DMS153 treated with DMSO at 0.1 percent for 48 hours (cell line): Measurements from ENCODE around the gene TRAF6.

Experiments used
- DNase-seq: peaks from one replicate; lab custom pipeline; 2025; ENCODE audit not compliant: unreplicated experiment; lab: John Stamatoyannopoulos, UW

Gene TRAF6

DNA sequence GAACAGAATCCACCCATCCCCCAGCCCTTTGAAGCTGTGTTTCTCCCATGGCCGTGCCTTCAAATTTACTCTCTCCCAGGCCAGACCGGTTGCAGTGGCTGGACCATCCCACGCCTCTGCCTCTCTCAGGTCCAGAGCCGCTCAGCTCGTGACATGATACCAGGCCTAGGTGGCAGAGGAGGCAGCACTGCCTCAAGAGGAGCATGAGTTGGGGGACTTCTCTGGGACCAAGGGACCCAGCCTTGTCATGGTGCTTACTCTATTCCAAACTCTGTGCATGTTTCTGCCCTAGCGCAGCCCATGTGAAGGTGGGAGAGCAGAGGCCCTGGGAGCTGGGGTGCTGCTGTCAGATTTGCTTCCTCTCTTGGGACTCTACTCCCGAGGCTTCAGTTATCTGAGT, 51.0 kb downstream of the TRAF6 start:
- no peak for DNase-seq

DNA sequence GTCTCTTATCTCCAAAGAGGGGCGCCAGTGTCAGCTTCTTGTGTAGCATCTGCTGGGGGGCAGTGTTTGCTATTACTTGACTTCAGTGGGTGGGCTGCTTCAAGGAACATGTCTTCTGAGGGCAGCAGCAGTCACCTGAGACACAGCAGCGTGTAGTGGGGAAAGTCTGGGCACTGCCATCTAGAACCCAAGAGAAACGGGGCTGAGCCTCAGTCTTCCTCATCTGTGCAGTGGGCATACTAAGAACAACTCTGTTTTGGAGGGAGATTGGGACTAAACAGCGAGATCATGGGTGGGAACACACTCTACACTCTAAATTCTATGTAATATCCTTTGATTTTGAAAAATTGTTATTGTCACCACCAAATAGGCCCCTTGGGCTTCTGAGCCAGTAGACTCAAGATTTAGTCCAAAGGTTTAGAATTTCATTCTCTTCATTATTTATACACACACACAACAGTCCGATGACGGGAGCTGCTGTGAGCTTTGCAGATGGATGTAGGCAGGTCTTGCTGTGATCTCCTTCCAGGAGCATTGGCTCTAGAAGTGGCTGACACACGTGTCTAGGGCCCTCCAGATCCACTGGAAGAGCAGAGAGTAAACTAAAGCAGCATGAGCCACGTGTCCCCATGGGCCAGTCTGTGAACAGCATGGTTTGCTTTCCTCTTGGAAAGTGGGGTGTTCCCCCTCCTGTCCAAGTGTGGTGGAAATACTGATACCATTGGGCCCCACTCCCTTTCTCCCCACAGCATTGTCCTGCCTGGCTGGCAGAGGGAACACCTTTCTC, 51.8 kb downstream of the TRAF6 start:
- no peak for DNase-seq

- DNase-seq: no peak
Measured at GRCh38 chr11:36456156-36456555, 53.9 kb downstream of the TRAF6 start.

- no peak for DNase-seq
Measured at GRCh38 chr11:36455658-36456111, 54.4 kb downstream of the TRAF6 start.

- DNase-seq: no peak
Measured at GRCh38 chr11:36454941-36455631, 55.0 kb downstream of the TRAF6 start.

- DNase-seq: no peak
Measured at GRCh38 chr11:36454551-36454940, 55.5 kb downstream of the TRAF6 start.

GRCh38 chr11:36453678-36454077, 56.4 kb downstream of the TRAF6 start:
- DNase-seq: no peak

DNA sequence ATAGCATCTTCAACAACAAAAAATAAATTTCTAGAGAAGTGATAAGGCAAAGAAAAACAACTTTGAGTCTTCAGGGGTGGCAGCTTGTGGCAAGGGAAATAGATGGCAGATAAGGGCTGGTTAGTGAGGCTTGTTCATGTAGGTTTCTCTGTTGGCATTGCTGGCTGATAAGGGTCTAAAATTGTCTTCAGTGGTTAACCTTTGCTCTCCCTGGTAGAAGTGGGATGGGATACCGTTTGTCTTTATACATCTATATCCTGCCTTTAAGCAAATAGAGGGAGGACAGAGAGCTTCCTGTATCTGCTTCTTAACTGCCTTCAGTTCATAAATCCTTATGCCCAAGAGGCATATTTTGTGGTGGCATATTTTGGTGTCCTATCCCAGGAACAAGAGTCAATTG, 57.1 kb downstream of the TRAF6 start:
- no peak for DNase-seq

- DNase-seq: no peak
Measured at GRCh38 chr11:36452236-36452940, 57.7 kb downstream of the TRAF6 start.

DNA sequence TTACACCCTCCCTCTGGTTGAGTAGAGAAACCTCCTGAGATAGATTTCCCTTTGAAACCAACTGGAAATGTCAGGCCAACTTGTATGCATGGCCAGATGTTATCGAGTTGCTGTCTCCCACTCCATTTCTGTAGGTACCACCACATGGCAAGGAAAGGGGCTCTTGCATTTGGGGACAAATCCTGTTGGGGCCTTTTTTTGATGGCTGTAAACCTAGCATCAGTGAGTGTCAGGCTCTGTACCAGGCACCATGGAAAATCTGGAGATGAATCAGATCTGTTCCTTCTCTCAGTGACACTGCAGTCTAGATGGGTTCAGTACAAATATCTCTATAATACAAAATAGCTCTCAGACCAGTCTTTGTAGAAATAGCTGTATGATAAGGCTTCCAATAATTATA, 58.4 kb downstream of the TRAF6 start:
- no peak for DNase-seq

GRCh38 chr11:36451045-36451444, 59.0 kb downstream of the TRAF6 start:
- no peak for DNase-seq

DNA sequence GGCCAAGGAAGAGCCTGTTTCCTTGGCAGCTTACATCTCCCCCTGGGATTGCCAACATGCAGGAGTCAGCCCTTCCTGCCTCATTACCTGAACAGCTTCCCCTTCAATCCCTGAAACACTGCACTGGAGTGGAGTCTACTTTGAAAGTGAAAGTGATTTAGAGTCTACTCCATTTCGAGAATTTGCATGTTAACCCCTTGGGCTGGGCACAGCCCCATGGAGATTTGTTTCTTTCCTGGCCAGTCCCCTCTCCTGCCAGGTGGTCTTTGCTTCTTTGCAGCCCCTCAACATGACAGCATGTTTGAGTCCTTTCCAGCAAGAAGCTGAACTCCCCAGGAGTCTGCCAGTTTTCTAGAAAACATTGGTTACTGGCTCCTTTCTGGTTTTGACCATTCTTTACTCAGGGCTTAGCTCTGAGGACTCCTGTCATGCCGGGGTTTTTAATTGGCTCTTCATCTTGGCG, 59.9 kb downstream of the TRAF6 start:
- DNase-seq: no peak

- DNase-seq: no peak
Measured at GRCh38 chr11:36449561-36450096, 60.4 kb downstream of the TRAF6 start.

DNA sequence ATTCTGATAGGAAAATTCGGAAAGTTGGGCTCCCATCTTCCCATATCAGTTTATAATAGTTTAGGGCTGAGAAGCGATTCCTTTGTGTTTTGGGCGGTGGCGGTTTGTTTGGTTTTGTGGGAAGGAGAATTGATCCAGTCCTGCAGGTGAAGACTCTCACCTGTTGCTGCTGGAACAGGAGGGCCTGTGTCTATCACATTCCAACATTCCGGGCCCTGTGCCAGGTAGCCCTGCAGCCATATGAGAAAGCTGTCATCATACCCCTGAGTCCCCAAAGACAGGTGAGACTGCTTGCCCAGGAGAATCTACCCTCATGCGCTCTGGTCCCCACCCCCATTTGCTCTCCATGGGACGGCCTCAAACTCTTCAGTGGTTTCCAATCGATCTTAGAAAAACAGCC, 62.1 kb downstream of the TRAF6 start:
- DNase-seq: no peak

DNA sequence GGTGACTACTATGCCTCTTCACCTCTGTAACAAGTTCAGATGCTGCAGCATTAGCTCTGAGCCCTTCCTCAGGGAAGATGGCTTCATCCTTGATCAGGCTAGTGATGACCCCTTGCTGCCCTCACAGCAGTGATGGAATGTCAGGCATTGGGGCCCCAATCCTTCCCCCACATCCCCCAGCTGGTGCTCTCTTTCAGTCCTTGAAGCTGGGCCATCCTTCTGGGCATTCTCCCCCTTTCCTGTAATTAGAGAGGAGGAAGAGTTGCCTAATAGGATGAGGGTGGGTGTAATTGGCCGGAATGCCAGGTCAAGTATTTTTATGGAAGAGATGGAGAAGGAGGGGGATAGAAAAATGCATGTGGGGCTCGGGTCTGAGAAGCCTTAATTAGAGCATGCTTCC, 62.6 kb downstream of the TRAF6 start:
- no peak for DNase-seq

- no peak for DNase-seq
Measured at GRCh38 chr11:36446135-36446534, 63.9 kb downstream of the TRAF6 start.

DNA sequence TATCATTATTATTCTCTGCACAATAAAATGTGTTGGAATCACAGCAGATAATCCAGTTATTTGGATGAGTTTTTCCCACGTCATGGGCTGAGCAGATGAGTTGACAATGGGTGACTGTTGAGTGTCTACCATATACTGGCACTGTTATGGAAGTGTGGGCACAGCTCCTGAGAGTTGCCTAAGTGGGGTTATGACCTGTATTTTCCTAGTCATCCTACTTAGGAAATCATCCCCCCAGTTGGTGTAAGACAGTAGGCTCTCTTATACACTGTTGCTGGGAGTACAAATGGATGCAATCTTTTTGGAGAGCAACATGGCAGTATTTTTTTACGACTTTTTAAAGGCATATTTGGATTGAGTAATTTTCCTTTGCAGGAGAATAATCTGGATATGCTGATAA, 66.4 kb downstream of the TRAF6 start:
- DNase-seq: no peak

DNA sequence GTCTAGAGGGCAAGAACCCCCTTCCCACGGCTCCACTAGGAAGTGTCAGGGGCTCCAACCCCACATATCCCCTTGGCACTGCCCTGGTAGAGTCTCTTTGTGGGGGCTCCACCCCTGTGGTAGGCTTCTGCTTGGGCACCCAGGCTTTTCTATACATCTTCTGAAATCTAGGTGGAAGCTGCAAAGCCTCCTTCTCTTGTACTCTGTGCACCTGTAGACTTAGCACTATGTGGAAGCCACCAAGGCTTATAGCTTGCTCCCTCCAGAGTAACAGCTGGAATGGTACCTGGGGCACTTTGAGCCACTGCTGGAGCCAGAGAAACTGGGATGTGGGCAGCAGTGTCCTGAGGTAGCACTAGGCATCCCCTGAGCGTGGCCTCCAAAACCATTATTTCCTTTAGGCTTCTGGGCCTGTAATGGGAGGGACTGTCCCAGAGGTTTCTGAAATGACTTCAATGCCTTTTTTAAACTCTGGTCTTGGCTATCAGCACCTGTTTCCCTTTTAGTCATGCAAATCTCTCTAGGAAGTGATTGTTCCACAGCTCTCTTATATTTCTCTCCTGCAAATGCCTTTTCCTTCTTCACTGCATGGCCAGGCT, 68.4 kb downstream of the TRAF6 start:
- no peak for DNase-seq

GRCh38 chr11:36438126-36438525, 71.9 kb downstream of the TRAF6 start:
- DNase-seq: no peak

- DNase-seq: no peak
Measured at GRCh38 chr11:36437413-36437812, 72.7 kb downstream of the TRAF6 start.
